Left lobe of liver (tissue), 2 donors: ENCODE measurements around the gene SIGLEC10. TPM values are rescaled to one million over a fixed set of nuclear protein-coding genes. Genes with fewer than 3 reads are reported as not detected.

Experiments used
- ATAC-seq: fragments of 200-7000 bp; cut with Tn5 transposase; one replicate; pipeline ENCODE4 v1.9.1; 2020; ENCODE audit warnings: mild to moderate bottlenecking, moderate library complexity
- DNase-seq: peaks from one replicate; pipeline ENCODE4 v3.0.0-alpha.2; 2020; ENCODE audit warnings: low spot score
- total RNA-seq: library from RNA; stranded (reverse); gene quantifications from one replicate; pipeline ENCODE4 v1.2.1, GENCODE V29; 2021
- donor health status: DM: no; HTN: no; CAD: no; lungs with moderate emphysema.
- donor health status: DM: no; HTN: yes; CAD: no.

SIGLEC10 gene
- total RNA-seq, 1 donor from 2014 or later, result 3.2 TPM

DNA sequence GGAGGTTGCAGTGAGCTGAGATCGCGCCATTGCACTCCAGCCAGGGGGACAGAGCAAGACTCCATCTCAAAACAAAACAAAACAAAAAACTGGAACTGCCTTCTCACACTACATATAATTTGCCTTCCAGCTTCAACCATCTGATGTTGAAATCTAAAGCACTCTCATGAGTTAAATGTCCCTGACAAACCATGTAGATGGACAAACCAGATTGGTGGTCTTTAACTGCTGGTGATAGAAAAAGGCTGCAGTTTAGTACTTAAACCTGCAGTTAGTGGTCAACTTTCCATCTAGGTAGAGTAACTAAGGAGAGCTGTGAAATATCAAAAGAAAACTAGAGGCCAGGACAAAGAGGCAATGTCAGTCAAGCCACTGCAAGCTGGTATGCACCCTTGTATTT, 21.3 kb downstream of the SIGLEC10 start:
- ATAC-seq, result no peak
- no peak for DNase-seq

DNA sequence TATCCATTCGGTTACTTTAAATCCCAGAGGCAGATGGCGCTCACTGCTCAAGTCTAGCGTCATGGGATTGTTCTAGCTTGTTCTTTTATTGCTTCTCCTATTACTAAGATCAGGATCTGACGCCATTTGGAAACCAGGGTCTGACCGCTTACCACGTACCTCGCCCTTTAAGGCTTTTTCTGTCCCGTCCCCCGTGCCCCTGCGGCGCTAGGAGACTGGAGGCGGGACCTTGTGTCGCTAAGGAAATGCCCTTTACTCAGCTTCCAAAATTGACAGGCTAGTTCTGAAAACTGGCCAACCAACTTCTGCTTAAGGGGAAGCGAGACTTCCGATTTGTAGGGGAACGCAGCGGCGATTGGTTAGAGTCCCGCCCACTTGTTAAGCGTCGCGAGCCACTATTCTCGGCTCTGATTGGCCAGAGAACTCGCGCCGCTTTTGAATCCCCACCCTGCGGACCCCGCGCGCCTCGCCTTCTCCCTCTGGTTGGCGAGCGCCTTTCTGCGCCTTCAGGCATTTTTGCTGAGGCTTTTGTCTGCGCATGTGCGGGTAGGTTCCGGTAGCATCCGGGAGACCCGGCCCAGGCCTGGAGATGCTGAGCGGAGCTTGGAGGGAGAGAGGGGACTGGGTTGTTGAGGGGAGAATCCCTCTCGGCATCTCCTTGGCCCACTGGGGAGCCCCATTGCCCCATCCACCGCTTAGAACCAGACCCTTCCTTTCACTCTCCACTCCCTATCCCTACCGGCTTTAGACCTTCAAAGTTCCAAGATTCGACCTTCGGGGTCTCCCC, 23.2 kb downstream of the SIGLEC10 start:
- ATAC-seq (peak; percentile 97), DNase-seq (peak; percentile 91)

DNA sequence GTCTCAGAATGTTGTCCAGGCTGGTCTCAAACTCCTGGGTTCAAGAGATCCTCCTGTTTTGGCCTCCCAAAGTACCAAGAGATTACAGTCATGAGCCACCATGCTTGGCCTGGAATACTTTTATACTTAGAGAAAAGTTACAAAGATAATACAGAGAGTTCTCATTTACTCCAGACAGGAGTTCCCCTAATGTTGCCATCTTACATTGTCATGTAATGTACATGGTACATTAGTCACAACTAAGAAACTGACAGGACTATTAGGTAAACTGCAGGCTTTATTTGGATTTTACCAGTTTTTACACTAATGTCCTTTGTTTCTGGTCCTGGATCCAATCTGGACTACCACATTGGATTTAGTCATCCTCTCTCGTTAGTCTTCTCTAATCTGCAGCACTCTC, 24.7 kb downstream of the SIGLEC10 start:
- no peak for ATAC-seq
- no peak for DNase-seq

DNA sequence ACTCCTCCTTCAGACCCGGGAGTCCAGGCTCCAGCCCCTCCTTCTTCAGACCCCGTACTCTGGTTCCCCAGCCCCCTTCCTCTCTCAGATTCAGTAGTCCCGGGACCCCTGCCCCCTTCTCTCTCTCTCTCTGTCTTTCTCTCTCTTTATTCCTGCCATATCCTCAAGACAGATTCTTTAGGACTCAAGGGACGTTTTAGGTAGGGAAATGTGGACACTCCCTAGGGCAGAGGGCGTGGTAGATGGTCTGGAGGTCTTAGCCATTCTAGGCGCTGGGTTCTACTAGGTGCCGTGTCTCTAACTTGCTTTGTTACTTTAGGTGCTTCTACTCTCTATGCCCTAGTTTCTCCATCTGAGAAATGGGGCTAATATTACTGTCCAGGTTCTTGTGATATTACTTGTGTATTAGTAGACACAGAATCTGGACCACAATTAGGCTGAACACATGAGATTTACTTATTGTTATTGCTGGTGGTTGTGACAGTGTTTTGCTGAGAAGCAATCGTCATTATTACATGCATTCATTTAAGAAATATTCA, 26.3 kb downstream of the SIGLEC10 start:
- ATAC-seq, result no peak
- DNase-seq, result no peak

DNA sequence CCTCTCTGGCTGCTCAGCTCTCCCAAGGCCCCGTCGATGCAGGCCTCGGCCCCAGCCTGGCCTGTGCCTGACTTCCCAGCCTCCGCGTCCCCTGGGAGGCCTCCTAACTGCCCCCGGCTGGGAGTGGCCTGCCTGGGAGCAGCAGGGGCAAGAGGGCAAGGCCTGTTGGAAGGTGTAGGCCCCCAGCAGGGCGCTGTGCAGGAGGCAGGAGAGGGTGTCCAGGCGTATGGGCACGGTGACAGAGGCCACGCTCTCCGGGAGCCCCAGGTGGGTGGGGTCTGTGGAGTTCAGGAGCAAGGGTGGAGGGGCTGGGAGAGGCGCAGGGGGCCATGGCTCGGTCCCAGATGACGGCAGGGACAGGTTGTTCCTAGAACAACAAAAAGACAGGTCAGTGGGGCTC, 28.3 kb downstream of the SIGLEC10 start:
- no peak for DNase-seq
- no peak for ATAC-seq

DNA sequence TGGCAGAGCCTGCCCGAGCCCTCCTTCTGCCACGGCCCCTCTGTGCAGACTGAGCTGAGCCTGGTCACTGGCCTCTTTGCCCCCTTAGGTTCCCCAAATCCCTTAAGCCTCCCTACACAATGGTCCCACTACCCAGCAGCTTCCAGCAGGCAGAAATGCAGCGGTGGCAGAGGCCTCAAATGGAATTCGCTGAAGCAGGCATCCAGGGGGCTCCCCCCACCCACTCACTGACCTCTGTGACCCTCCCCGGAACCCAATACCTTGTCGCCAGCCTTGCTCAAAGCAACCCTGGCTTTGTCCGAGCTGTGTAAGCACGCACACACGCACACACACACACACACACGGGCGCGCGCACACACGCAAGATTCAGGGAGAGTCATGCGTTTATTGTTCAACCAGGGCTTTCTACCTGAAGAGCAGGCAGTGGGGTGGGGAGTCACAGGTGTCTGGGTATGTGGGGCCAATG, 29.5 kb downstream of the SIGLEC10 start, which contains the start of gene LIM2:
TSS of gene LIM2 (minus strand) at position 51 of the 466 bp plus-strand sequence. CDS start 531 bp downstream, outside the sequence.
- ATAC-seq (no peak), DNase-seq (no peak)

DNA sequence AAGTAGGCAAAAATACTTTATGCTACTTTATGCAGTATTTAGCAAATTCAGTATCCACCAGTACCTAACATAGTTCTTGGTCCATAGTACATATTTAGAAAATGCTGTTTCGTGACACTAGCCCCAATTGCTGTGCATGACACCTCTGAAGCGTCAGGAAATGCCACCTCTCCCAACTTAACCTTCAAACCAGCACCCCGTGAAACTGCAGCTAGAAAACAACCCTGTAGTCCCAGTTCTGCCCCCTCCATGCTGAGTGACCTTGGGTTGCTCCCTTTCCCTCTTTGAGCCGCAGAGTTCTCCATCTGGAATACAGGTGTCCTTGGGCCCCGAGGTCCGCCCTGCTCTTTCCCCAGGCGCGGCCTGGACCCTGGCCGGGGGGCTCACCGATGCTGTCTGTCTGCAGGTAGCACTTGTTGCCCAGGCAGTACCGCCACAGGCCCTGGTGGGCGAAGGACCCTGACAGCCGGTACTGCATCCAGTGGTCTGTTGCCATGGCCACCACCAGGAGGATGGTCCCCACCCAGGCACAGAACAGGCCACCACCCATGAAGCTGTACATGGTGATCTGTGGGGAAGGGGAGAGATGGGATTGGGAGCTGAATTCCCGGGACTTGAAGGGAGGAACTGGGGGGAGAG, 30.4 kb downstream of the SIGLEC10 start:
- DNase-seq (no peak), ATAC-seq (no peak)

DNA sequence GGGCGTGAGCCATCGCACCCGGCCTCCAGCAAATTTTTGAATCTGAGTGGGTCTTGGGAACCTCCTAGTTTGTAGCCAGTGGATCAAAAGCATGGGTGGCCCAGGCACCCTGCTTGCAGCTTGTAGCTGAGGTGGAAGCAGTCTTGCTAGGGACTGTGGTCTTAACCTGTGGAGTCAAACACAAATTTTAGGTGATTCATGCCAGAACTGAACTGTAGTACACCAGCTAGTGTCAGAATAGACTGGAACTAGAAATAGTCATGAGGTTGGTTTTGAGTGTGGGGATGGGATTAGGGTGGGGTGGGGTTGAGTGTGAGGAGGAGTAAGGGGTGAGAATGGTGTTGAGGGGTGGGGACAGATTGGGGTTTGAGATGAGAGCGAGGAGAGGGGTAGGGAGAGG, 35.4 kb downstream of the SIGLEC10 start:
- no peak for ATAC-seq

DNA sequence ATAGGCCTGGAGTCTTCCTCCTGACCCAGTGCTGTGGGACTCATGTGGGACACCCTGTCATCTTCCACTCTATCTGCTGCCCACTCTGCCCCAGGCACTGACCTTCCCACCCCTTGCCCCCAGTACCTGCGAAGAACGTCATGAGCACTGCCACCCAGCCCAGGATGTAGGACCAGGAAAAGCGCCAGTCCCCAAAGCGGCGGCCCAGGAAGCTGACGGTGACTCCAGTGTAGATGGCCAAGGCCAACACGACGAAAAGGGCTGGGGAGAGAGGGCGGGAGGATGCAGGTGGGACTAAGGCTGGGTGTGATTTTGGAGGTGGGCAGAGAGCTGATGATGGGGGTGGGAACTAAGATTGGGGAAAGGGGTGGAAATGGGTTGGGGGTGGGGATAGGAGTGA, 37.1 kb downstream of the SIGLEC10 start:
- DNase-seq (no peak), ATAC-seq (no peak)

More for the DNA sequence above, 35.4 kb downstream of the SIGLEC10 start:
- DNase-seq, result no peak

DNA sequence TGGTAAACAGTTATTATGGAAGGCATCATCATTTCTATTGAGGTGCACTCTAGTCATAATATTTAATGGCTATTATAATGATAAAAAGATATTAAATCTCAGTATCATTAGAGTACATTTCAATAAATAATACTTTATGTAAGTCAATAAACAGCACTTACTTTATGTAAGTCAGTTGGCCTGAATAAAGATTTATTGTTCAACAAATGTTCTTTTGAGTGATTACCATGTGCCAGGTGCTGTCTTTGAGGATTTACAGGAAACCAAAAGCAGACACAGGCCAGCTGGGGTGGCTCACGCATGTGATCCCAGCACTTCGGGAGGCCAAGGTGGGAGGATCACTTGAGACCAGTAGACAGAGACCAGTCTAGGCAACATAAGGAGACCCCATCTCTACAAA, 40.0 kb downstream of the SIGLEC10 start:
- DNase-seq, result no peak
- ATAC-seq, result no peak

DNA sequence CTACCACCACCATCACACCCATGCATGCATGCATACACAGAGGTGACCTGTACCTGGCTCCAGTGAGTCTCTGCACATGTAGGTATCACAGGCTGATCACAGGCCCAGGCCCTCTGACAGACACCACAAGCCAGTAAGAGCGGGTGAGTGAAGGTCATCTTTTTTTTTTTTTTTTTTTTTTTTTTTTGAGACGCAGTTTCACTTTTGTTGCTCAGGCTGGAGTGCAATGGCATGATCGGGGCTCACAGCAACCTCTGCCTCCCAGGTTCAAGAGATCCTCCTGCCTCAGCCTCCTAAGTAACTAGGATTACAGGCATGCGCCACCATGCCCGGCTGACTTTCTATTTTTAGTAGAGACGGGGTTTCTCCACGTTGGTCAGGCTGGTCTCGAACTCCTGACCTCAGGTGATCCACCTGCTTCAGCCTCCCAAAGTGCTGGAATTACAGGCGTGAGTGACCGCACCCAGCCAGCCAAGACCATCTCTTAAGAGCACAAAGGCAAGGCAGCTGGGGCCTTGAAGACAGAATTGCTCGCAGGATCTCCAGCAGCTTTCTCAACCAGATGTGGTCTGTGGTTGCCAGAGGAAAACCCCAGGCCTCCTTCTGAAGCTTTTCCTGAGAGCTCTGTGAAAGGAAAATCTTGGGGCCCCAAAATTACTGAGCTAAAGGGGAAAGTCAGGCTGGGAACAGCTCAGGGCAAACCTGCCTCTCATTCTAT, 41.8 kb downstream of the SIGLEC10 start:
- DNase-seq (no peak), ATAC-seq (no peak)

DNA sequence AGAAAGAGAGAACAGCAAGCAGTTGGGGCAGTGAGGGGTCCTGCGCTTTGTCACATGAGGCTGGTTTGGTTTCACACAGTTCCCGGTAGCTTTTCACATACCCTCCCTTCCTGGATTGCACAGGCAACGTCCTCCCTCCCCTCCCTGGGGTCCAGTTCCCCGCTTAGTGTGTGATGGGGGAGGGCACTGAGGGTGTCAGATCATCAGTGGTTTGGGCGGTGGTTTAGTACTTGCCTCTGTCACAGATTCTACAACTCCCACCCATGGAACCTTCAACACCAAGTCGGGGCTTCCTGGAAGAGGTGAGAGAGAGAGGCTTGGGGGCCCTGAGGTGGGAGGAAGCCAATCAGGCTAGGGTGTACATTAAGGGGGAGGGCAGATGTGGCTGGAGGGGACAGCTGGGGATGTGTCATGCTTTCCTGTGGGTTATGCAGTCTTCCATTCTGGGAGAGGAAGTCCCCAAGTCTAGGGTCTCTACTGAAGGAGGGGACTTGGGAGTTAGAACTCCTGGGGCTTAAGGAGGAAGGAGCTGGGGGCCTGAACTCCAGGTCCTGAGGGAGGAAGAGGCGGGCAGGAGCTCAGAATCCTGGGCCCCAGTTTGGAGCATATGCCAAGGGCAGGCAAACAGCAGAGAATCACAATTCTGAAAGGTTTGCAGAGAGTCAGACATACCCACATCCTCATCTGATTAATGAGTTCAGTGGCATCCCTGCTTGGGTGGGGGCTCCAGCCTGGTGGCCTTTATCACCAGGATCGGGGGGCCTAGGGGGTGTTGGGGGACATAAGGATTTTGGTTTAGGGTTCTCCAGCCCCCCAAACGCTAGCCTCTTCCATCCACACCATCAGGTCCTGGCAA, 44.6 kb downstream of the SIGLEC10 start, which contains the start of gene NKG7:
TSS of gene NKG7 (minus strand) at position 6 of the 856 bp plus-strand sequence. CDS start 119 bp downstream, outside the sequence.
- DNase-seq (no peak), ATAC-seq (no peak)

DNA sequence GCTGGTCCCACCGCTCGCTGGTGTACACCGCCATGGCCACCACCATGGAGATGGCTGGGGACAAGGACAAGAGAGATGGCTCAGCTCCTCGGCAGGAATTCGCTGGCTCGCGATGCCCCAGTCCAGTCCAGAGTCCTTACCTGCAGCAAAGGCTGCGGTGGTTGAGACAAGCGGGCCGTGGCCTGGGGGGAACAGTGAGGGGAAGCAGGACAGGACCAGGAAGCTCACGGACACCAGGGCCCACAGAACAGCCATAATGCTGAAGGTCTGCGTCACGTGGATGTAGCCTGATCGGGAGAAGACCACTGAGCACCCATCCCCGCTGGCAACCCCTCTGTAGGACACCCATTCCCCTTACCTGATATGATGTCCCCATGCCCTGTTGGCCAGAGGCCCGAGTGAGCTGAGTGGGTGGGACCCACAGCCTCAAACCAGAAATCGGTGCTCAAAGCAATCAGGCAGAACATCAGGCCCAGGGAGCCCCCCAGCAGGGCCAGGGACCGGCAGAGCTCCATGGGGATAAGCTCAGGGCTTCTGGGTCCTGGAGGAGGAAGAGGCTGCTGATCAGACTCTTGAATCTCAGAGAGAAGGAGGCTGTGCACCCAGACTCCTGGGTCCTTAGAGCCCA, 45.3 kb downstream of the SIGLEC10 start:
- DNase-seq (no peak), ATAC-seq (no peak)

DNA sequence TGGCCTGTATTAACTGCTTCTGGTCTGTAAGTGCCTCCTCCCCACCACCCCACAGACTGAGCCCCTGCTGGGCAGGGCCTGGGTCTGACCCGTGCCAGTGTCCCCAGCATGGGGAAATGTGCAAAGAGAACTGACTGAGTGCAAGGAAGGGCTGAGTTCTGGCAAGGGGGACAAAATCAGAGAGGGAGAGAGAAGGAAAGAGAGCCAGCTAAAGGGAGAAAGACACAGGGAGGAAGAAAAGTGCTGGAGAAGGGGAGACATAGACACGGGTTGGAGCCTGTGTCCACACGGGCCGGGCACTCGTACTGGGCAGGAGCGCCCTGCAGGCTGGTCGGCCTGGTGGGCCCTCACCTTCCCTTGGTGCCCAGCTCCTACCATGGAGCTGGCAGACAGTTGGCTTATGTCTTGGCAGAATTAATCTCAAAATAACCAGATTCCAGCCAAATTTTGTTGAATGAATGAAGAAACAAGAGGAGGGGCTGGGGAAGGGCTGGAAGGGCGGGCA, 46.2 kb downstream of the SIGLEC10 start:
- no peak for DNase-seq
- no peak for ATAC-seq

DNA sequence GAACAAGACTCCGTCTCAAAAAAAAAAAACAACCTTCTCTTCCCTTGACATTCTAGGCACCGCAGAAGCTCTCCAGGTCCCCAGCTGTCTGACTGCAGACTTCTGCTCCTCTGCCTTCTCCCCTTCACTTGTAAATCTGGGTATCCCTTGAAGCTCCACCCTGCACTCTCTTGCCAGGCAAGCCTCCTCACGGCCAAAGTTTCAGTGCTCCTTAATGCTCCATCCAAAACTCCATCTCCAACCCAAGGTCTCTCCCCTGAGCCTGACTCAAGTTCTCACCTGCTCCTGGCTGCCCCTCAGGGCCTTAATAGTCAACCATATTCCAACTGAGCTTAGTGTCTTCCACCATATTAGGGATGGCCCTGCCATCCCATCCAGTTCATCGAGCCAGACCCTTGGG, 47.2 kb downstream of the SIGLEC10 start:
- ATAC-seq, result no peak
- DNase-seq, result no peak

DNA sequence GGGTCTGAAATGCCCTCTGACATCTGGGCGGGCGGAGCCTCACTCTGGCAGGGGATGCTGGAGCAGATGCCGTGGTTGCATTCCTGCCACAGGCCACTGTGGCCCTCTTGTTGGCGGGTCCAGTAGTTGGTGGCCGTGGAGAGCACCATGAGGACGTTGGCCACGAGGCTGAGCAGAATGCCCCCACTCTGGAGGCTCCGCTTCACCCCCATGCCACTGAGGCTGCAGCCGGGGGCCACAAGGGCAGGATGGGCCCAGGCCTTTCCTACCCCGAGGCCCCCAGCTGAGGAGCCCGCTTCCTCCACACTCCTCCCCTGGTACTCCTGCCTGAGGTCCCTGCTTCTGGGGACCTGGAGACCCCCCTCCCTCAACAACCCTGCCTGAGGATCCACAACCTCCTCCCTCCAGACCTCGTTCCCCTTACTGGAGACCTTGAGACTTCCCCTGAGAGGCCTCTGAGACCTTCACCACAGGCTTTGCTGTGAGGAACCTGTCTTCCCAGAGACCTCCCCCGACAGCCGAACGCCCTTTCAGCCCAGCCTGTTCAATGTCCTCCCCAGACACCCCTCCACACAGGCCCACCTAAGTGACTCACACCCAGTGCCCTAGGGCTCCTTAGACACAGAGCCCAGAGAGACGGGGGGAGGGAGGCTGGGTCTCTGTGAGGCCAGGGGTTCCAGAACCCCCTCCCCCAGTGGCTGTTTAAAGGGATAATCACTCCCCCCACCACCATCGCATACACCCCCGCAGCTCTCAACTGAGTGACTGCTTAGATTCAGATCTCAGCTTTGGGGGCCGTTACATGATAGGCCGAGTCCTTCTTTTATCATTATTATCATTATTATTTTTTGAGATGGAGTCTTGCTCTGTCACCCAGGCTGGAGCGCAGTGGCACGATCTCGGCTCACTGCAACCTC, 48.8 kb downstream of the SIGLEC10 start, which contains the start of gene CLDND2:
TSS of gene CLDND2 (minus strand) at position 638 of the 917 bp plus-strand sequence. CDS start at position 212, 426 bp downstream.
- ATAC-seq (no peak), DNase-seq (no peak)

DNA sequence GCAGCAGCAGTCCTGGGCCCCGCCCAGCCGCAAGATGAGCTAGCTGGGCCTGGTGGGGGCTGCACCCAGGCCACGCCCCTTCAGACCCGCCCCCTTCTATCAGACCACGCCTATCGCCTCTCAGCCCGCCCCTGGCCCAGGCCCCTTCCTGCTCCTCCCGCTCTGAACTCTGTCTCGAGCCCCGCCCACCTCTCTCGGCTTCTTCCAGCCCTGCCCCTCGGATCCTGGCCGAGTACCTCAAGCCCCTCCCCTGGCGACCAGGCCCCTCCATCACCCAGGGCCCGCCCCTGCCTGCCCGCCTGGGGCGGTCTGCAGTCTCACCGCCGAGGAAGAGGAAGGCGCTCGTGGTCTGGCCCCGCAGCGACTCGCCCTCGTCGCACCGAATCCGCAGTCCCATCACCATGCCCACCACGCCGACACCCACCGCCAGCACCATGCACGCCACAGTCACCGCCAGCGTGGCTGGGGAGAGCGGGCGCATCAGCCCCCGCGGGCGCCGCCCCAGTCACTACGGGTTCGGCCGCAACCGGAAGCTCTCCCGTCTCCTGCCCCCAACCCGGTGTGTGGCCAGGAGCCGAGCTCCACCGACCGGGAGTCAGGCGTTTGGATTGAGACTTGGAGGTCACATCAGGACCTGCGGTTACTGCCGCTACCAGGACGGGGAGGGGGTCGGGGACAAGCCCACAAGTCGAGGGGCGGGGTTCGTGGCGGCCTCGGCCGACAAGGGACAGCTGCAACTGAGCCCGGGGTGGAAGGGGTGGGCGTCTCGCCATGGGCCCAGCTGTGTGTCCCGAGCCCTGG, 49.7 kb downstream of the SIGLEC10 start:
- DNase-seq (peak; percentile 99), ATAC-seq (peak; percentile 81)

DNA sequence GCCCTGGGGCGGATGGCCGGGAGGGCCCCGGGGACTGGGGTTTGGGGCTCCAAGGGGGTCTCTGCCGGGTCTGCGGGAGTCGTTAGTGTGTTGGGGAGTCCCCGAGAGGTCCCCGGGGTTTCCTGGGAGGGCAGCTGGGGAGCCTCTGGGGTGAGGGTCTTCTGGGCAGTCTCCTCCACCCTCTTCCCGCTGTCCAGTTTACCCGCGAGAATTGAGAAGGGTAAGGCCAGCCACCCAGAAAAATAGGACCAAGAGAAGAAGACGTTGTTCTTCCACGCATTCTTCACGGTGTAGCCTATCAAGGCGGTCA, 50.2 kb downstream of the SIGLEC10 start:
- ATAC-seq (no peak), DNase-seq (peak; percentile 72)
